Gastroesophageal sphincter (tissue), 4 donors: ENCODE results near the gene ISM1. TPM values are rescaled to one million over a fixed set of nuclear protein-coding genes. Genes with fewer than 3 reads are reported as not detected.
A peak's percentile ranks its signal among the peaks of the same experiment; 100 is the strongest.

Source experiments
- ATAC-seq: fragments of 150-250 bp; one replicate; pipeline ENCODE4 v1.9.1; 2016; ENCODE audit warnings: mild to moderate bottlenecking, moderate library complexity
- H3K27ac ChIP-seq, 4 donors: fragments of 200-600 bp; sonication (generic) in 3 of 4; 1 replicate in 3 of 4; 2 replicates in 1 of 4; pipeline ENCODE4 v1.5.1; 2016 to 2019
- H3K27me3 ChIP-seq: fragments of 200-600 bp; sonication (generic); one replicate; pipeline ENCODE4 v1.5.1; 2019
- H3K36me3 ChIP-seq, 2 donors: fragments of 200-600 bp; sonication (generic); one replicate each; pipeline ENCODE4 v1.5.1; 2019; ENCODE audit warnings: control low read depth in 1 of 2
- H3K4me1 ChIP-seq, 3 donors: fragments of 200-600 bp; sonication (generic); 1 replicate in 2 of 3; 2 replicates in 1 of 3; pipeline ENCODE4 v1.5.1; 2016 to 2019; ENCODE audit warnings: control low read depth in 2 of 3
- H3K4me3 ChIP-seq, 2 donors: fragments of 200-600 bp; sonication (generic); one replicate each; pipeline ENCODE4 v1.5.1; 2019; ENCODE audit warnings: mild to moderate bottlenecking in 1 of 2, moderate library complexity in 1 of 2
- H3K9me3 ChIP-seq, 3 donors: fragments of 200-600 bp; sonication (generic); one replicate each; pipeline ENCODE4 v1.5.1; 2017 to 2019; ENCODE audit warnings: control low read depth in 2 of 3
- EP300 ChIP-seq: sonication (generic); formaldehyde crosslinking; IDR thresholded peaks from one replicate; pipeline ENCODE4 v1.6.1; 2017; ENCODE audit warnings: antibody characterized with exemption, mild to moderate bottlenecking
- POLR2A ChIP-seq, 2 donors: fragments of 450-650 bp; IDR thresholded peaks; one replicate each; pipeline ENCODE4 v1.6.1; 2017; ENCODE audit warnings: antibody characterized with exemption in 2 of 2, mild to moderate bottlenecking in 2 of 2, moderate library complexity in 1 of 2
- POLR2AphosphoS5 ChIP-seq: sonication (generic); formaldehyde crosslinking; IDR thresholded peaks from one replicate; pipeline ENCODE4 v1.6.1; 2017; ENCODE audit warnings: antibody characterized with exemption
- WGBS, 2 donors: methylation state at CpG; one replicate each; pipeline ENCODE4 v1.1.5; 2018; ENCODE audit warnings: low coverage in 1 of 2; 5-methylcytosine and 5-hydroxymethylcytosine counted together
- total RNA-seq, 4 donors: library from RNA; depleted of rRNA; stranded (reverse); fragments of >200 nt; gene quantifications; one replicate each; pipeline ENCODE4 v1.1.0, GENCODE V29; 2016
- TF ChIP-seq, protein P1 (sequence below), 4 experiments: fragments of 200-600 bp in 2 of 4; fragments of 450-650 bp in 2 of 4; sonication (generic) in 1 of 4; IDR thresholded peaks; one replicate each; pipeline ENCODE4 v1.5.1; 2017 to 2019; ENCODE audit warnings: antibody characterized with exemption in 4 of 4, mild to moderate bottlenecking in 2 of 4, moderate library complexity in 2 of 4

The ISM1 gene
- total RNA-seq, 4 donors from 2014 or later: 3.6 to 8.1 (median 6.4) TPM

DNA sequence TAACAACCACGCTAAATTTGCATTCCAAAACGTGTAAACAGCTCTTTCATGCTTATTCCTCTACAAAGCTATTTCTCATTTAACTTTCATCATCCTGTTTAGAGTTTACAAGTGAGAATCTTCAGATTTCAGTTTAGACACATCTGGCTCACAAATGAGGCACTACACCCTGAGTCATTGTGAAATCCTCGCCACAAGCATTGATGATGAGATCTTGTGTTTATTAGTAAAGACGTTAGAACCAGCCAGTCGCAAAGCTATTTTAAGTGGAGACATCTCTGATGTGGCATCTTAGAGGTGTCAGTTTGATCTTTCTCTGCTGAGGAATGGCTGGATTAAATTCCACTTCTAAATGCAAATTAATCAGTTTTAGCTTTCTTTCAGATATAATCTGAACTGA lies 8.3 kb upstream of the ISM1 start:
- H3K36me3 ChIP-seq: no peaks in the 10 kb centered on the region
- TF ChIP-seq POLR2A (IDR thresholded peaks at IDR 0.05): no peak
- TF ChIP-seq, protein P1, sequence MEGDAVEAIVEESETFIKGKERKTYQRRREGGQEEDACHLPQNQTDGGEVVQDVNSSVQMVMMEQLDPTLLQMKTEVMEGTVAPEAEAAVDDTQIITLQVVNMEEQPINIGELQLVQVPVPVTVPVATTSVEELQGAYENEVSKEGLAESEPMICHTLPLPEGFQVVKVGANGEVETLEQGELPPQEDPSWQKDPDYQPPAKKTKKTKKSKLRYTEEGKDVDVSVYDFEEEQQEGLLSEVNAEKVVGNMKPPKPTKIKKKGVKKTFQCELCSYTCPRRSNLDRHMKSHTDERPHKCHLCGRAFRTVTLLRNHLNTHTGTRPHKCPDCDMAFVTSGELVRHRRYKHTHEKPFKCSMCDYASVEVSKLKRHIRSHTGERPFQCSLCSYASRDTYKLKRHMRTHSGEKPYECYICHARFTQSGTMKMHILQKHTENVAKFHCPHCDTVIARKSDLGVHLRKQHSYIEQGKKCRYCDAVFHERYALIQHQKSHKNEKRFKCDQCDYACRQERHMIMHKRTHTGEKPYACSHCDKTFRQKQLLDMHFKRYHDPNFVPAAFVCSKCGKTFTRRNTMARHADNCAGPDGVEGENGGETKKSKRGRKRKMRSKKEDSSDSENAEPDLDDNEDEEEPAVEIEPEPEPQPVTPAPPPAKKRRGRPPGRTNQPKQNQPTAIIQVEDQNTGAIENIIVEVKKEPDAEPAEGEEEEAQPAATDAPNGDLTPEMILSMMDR (IDR thresholded peaks at IDR 0.05): no peak
- no peak for TF ChIP-seq POLR2AphosphoS5
- TF ChIP-seq EP300: no peak
- WGBS, 2 donors: 49 to 60% methylated on average over 2 to 5 of the region's 5 CpGs
- no peak overlapping the region for H3K27ac ChIP-seq
- H3K4me1 ChIP-seq: no peaks in the 10 kb centered on the region
- no peak overlapping the region for H3K4me3 ChIP-seq
- no peaks in the 10 kb centered on the region for H3K9me3 ChIP-seq
- ATAC-seq: peak; percentile 66
- peaks cover 21% of the 10 kb centered on the region for H3K27me3 ChIP-seq

DNA sequence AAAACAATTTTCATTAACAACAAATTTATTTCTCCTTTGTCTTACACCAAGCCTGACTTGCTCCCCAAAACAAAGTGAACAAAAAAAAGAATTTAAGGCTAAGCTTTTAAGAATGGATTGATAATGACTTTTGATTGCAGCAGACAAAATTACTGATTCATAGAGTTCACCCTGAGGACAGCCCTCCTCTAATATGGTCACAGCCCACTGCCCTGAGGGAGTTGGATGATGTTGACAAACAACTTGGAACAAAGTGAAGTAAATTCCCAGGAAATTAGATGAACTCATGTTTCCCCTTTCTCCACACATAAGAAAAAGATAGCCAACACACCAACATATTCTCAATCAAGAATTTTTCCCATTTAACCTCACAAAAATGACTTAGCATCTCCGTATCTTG lies 7.7 kb upstream of the ISM1 start:
- WGBS, 2 donors: 83 to 86% methylated on average over 1 of the region's 1 CpG
- peaks cover 27% of the 10 kb centered on the region for H3K27me3 ChIP-seq
- peak; percentile 62 for ATAC-seq
- no peak overlapping the region for H3K4me3 ChIP-seq
- TF ChIP-seq POLR2AphosphoS5 (no peak), POLR2A (IDR thresholded peaks at IDR 0.05) (no peak)
- TF ChIP-seq, protein P1 (IDR thresholded peaks at IDR 0.05): no peak
- no peak overlapping the region for H3K27ac ChIP-seq
- H3K36me3 ChIP-seq: no peaks in the 10 kb centered on the region
- H3K9me3 ChIP-seq: no peaks in the 10 kb centered on the region
- no peaks in the 10 kb centered on the region for H3K4me1 ChIP-seq

DNA sequence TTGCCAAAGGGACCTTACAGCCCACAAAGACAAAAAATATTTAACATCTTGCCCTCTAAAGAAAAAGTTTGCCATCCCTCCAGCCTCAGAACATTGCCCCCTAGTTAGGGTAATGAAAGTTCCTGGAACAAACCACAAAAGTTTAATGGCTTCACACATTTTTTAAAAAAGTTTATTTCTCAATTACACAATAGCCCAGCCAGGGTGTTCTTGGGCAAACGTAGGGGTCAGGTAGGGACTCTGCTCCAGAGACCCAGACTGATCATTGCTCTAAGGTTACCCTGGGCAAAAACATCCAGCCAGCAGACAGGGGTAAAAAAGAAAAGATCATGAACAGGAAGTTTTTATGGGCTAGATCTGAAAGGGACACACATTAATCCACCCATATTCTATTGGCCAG lies 4.5 kb upstream of the ISM1 start:
- no peaks in the 10 kb centered on the region for H3K9me3 ChIP-seq
- H3K36me3 ChIP-seq: no peaks in the 10 kb centered on the region
- no peak overlapping the region for H3K4me3 ChIP-seq
- peaks cover 0 to 17% (median 7%) of the 10 kb centered on the region in 3 donors for H3K4me1 ChIP-seq
- peaks cover 52% of the 10 kb centered on the region for H3K27me3 ChIP-seq
- TF ChIP-seq POLR2A (IDR thresholded peaks at IDR 0.05) (no peak), EP300 (no peak), POLR2AphosphoS5 (no peak)
- TF ChIP-seq, protein P1 (IDR thresholded peaks at IDR 0.05): no peak
- WGBS, 2 donors: no CpG with 5 or more reads among the region's 1 CpG
- H3K27ac ChIP-seq: no peak overlapping the region
- ATAC-seq: no peak

DNA sequence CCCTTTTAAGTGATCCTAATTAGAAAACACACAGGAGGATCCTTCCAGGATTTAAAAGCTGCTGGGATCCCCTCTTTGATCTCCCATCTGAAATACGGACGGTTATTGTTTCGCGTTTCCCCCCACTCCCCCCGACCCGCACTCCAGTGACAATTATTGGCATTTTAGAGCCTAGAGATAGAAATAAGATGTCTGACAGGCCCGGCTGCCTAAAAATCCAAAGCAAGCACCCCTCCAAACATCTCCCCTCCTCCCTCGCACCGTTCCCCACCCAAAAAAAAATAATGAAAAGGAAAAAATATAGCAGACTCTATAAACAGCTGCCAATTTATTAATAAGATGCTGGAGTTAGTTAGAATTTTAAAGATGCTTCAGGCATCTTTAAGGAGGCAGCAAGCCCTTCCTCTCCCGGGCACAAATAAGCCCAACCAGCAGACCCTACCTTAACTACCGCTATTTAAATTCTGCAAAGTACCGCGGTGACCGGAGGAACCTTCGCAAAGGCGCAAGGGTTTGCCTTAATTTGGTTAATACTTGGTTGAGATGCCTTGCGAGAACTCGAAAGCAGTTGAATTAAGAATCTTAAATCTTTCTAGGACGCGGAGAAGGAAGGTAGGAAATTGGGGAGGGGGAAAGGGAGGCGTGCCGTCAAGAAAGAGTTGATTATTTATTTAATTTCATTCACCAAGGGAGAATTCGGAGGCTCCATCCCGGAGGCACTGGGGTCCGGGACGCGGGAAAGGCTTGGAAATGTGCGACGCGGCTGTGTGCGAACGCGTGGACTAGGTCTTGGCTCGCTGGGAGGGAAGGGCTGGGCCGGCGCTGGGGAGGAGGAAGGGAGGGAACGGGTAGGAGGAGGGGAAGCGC lies 1.5 kb upstream of the ISM1 start:
- 12 to 18% methylated on average over 29 to 38 of the region's 38 CpGs for WGBS, 2 donors
- no peaks in the 10 kb centered on the region for H3K36me3 ChIP-seq
- TF ChIP-seq POLR2A (IDR thresholded peaks at IDR 0.05) (no peak), POLR2AphosphoS5 (no peak)
- TF ChIP-seq, protein P1 (IDR thresholded peaks at IDR 0.05): no peak
- peak overlapping the region; percentile 53 to 65 for H3K4me3 ChIP-seq
- H3K9me3 ChIP-seq: no peaks in the 10 kb centered on the region
- peak overlapping the region in 1 of 4 donors; percentile 59 for H3K27ac ChIP-seq
- H3K4me1 ChIP-seq: peaks cover 0 to 29% (median 7%) of the 10 kb centered on the region in 3 donors
- ATAC-seq: no peak
- peaks cover 65% of the 10 kb centered on the region for H3K27me3 ChIP-seq
